ENCODE measurements around the gene DDX17.

Gene DDX17

GRCh38 chr22:38506118-38506962 lies at the start of gene DDX17:
Gene DDX17 (minus strand): TSS chr22:38506311.
- H3K4me1 ChIP-seq (ENCODE audit: control insufficient read depth in 1 of 2, insufficient read depth in 2 of 2, low read length in 2 of 2), result peaks cover 30% of the 10 kb centered on the region in 2 donors
- H3K27ac ChIP-seq (ENCODE audit: low read depth, low read length), result peak within 1 kb of the TSS; percentile 100
- no peaks in the 10 kb centered on the region for H3K9me3 ChIP-seq (ENCODE audit: control insufficient read depth in 1 of 2, low read length in 2 of 2)
- no peaks in the 10 kb centered on the region for H3K27me3 ChIP-seq (ENCODE audit: control insufficient read depth in 1 of 2, insufficient read depth in 2 of 2, low read length in 2 of 2)
- peak within 1 kb of the TSS; percentile 80 to 81 for H3K4me3 ChIP-seq (ENCODE audit: low read depth in 1 of 2, low read length in 2 of 2)
- H3K9ac ChIP-seq (ENCODE audit: low read depth in 1 of 2, low read length in 2 of 2), result peak within 1 kb of the TSS; percentile 99
- peaks cover 5 to 14% of the 10 kb centered on the region in 2 donors for H3K36me3 ChIP-seq (ENCODE audit: control insufficient read depth in 1 of 2, insufficient read depth in 2 of 2, low read length in 2 of 2)

- Histone ChIP-seq H3K27ac (ENCODE audit: low read depth, low read length) (no peak overlapping the region), H3K9me3 (ENCODE audit: control insufficient read depth in 1 of 2, low read length in 2 of 2) (no peaks in the 10 kb centered on the region), H3K36me3 (ENCODE audit: control insufficient read depth in 1 of 2, insufficient read depth in 2 of 2, low read length in 2 of 2) (no peaks in the 10 kb centered on the region), H3K27me3 (ENCODE audit: control insufficient read depth in 1 of 2, insufficient read depth in 2 of 2, low read length in 2 of 2) (no peaks in the 10 kb centered on the region), H3K4me1 (ENCODE audit: control insufficient read depth in 1 of 2, insufficient read depth in 2 of 2, low read length in 2 of 2) (no peaks in the 10 kb centered on the region), H3K9ac (ENCODE audit: low read depth in 1 of 2, low read length in 2 of 2) (no peak overlapping the region), H3K4me3 (ENCODE audit: low read depth in 1 of 2, low read length in 2 of 2) (no peak overlapping the region)
Observed at GRCh38 chr22:38554281-38554680, 48.2 kb upstream of the DDX17 start.

DNA sequence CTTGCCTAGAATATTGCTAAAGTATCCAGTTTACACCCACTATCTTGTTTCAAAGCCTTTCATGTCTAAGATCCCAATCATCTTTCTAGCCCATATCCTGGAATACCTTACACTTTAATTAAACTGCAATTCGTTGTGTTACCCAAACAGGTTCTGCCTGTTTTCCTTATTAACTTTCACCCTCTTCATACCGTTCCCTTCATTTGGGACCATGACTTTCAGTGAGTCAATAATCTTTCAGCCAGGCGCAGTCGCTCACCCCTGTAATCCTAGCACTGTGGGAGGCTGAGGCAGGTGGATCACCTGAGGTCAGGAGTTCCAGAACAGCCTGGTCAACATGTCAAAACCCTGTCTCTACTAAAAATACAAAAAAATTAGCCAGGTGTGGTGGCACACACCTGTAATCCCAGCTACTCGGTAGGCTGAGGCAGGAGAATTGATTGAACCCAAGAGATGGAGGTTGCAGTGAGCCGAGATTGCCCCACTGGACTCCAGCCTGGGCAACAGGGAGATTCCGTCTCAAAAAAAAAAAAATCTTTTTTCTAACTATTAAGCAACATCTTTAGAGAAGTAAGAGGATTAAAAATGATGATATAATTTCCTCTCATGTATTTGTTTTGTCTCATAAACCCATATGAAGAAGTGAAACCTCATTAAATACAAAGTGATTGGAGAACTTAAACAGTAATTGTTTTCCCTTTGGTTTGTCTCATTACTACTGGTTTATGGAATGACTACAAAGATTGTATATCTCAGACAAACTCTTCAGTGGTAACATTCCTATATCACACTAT lies 43.2 kb upstream of the DDX17 start:
- H3K4me3 ChIP-seq (ENCODE audit: low read depth in 1 of 2, low read length in 2 of 2), result no peak overlapping the region
- no peak overlapping the region for H3K27ac ChIP-seq (ENCODE audit: low read depth, low read length)
- peaks cover 0 to 2% of the 10 kb centered on the region in 2 donors for H3K9me3 ChIP-seq (ENCODE audit: control insufficient read depth in 1 of 2, low read length in 2 of 2)
- H3K27me3 ChIP-seq (ENCODE audit: control insufficient read depth in 1 of 2, insufficient read depth in 2 of 2, low read length in 2 of 2), result no peaks in the 10 kb centered on the region
- H3K4me1 ChIP-seq (ENCODE audit: control insufficient read depth in 1 of 2, insufficient read depth in 2 of 2, low read length in 2 of 2), result no peaks in the 10 kb centered on the region
- H3K36me3 ChIP-seq (ENCODE audit: control insufficient read depth in 1 of 2, insufficient read depth in 2 of 2, low read length in 2 of 2), result no peaks in the 10 kb centered on the region
- no peak overlapping the region for H3K9ac ChIP-seq (ENCODE audit: low read depth in 1 of 2, low read length in 2 of 2)

- Histone ChIP-seq H3K27ac (ENCODE audit: low read depth, low read length) (no peak overlapping the region), H3K36me3 (ENCODE audit: control insufficient read depth in 1 of 2, insufficient read depth in 2 of 2, low read length in 2 of 2) (no peaks in the 10 kb centered on the region), H3K9me3 (ENCODE audit: control insufficient read depth in 1 of 2, low read length in 2 of 2) (peaks cover 0 to 14% of the 10 kb centered on the region in 2 donors), H3K27me3 (ENCODE audit: control insufficient read depth in 1 of 2, insufficient read depth in 2 of 2, low read length in 2 of 2) (no peaks in the 10 kb centered on the region), H3K4me3 (ENCODE audit: low read depth in 1 of 2, low read length in 2 of 2) (no peak overlapping the region), H3K9ac (ENCODE audit: low read depth in 1 of 2, low read length in 2 of 2) (no peak overlapping the region), H3K4me1 (ENCODE audit: control insufficient read depth in 1 of 2, insufficient read depth in 2 of 2, low read length in 2 of 2) (no peaks in the 10 kb centered on the region)
Observed at GRCh38 chr22:38540701-38541100, 34.6 kb upstream of the DDX17 start.

DNA sequence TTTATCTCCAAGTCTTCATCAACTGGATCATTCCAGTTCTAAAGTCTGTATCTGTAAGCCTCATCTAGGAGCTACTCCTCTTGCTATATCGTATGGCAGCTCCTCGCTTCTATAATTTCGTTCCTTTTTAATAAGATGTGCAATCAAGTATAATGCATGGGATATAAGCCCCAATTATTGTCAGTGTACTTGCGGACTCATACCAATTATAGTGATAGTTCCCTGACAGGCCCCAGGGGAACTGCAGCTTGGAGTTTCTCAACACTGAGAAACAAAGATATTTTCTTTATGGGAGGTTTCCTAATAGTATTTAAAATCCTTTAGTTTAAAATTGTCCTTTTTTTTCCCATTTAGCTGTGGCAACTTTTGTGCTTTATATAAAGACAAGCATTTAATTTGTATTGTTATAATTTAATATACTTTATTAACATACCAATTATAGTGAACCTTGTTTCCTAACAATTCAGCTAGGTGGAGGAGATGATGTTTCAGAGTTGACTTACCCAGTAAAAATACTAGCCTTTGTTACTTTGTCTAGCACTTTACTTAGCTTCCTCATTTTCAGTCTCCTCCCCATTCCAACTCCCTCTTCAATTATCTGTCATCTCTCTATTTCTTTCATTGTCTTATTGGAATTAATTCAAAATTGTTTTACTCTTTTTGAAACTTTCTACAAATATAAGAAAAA lies 25.3 kb upstream of the DDX17 start:
- no peak overlapping the region for H3K4me3 ChIP-seq (ENCODE audit: low read depth in 1 of 2, low read length in 2 of 2)
- H3K27me3 ChIP-seq (ENCODE audit: control insufficient read depth in 1 of 2, insufficient read depth in 2 of 2, low read length in 2 of 2), result no peaks in the 10 kb centered on the region
- H3K9ac ChIP-seq (ENCODE audit: low read depth in 1 of 2, low read length in 2 of 2), result no peak overlapping the region
- no peaks in the 10 kb centered on the region for H3K9me3 ChIP-seq (ENCODE audit: control insufficient read depth in 1 of 2, low read length in 2 of 2)
- H3K36me3 ChIP-seq (ENCODE audit: control insufficient read depth in 1 of 2, insufficient read depth in 2 of 2, low read length in 2 of 2), result no peaks in the 10 kb centered on the region
- no peak overlapping the region for H3K27ac ChIP-seq (ENCODE audit: low read depth, low read length)
- no peaks in the 10 kb centered on the region for H3K4me1 ChIP-seq (ENCODE audit: control insufficient read depth in 1 of 2, insufficient read depth in 2 of 2, low read length in 2 of 2)

DNA sequence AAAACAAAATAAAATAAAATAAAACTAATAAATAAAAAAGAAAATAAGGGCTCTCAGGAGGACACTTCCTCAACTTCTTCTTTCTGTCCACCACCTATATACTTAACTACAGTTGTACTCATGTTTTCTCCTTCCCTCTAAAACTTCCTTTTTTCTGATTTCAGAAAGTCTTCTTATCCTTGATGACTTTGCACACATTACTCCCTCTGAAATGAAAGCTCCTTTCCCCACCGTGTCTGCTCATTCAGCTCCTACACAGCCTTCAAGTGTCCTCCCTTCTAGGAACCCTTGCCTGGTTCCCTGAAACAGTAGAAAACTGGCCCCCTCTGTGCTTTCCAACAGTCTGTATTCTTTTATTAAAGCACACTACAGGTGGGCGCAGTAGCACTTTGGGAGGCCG lies 18.3 kb upstream of the DDX17 start:
- Histone ChIP-seq H3K36me3 (ENCODE audit: control insufficient read depth in 1 of 2, insufficient read depth in 2 of 2, low read length in 2 of 2) (no peaks in the 10 kb centered on the region), H3K27me3 (ENCODE audit: control insufficient read depth in 1 of 2, insufficient read depth in 2 of 2, low read length in 2 of 2) (no peaks in the 10 kb centered on the region), H3K9me3 (ENCODE audit: control insufficient read depth in 1 of 2, low read length in 2 of 2) (no peaks in the 10 kb centered on the region), H3K4me1 (ENCODE audit: control insufficient read depth in 1 of 2, insufficient read depth in 2 of 2, low read length in 2 of 2) (no peaks in the 10 kb centered on the region), H3K27ac (ENCODE audit: low read depth, low read length) (no peak overlapping the region), H3K4me3 (ENCODE audit: low read depth in 1 of 2, low read length in 2 of 2) (no peak overlapping the region), H3K9ac (ENCODE audit: low read depth in 1 of 2, low read length in 2 of 2) (no peak overlapping the region)

DNA sequence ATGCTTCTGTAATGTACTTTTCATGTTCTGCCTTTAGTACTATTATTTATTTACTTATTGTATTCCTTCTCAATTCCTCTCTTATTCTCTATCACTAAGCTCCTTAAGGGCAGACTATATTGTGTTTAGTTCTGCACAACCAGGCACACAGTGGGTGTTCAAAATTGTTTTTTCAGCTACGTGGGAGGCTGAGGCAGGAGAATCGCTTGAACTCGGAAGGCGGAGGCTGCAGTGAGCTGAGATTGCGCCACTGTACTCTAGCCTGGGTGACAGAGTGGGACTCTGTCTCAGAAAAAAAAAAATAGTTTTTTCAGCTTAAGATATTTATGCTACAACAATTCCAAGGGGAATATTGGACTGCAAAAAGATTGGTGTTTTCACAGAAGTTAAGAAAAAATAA lies 17.4 kb upstream of the DDX17 start:
- no peak overlapping the region for H3K4me3 ChIP-seq (ENCODE audit: low read depth in 1 of 2, low read length in 2 of 2)
- no peaks in the 10 kb centered on the region for H3K9me3 ChIP-seq (ENCODE audit: control insufficient read depth in 1 of 2, low read length in 2 of 2)
- H3K27ac ChIP-seq (ENCODE audit: low read depth, low read length), result no peak overlapping the region
- no peaks in the 10 kb centered on the region for H3K4me1 ChIP-seq (ENCODE audit: control insufficient read depth in 1 of 2, insufficient read depth in 2 of 2, low read length in 2 of 2)
- no peak overlapping the region for H3K9ac ChIP-seq (ENCODE audit: low read depth in 1 of 2, low read length in 2 of 2)
- no peaks in the 10 kb centered on the region for H3K27me3 ChIP-seq (ENCODE audit: control insufficient read depth in 1 of 2, insufficient read depth in 2 of 2, low read length in 2 of 2)
- no peaks in the 10 kb centered on the region for H3K36me3 ChIP-seq (ENCODE audit: control insufficient read depth in 1 of 2, insufficient read depth in 2 of 2, low read length in 2 of 2)

DNA sequence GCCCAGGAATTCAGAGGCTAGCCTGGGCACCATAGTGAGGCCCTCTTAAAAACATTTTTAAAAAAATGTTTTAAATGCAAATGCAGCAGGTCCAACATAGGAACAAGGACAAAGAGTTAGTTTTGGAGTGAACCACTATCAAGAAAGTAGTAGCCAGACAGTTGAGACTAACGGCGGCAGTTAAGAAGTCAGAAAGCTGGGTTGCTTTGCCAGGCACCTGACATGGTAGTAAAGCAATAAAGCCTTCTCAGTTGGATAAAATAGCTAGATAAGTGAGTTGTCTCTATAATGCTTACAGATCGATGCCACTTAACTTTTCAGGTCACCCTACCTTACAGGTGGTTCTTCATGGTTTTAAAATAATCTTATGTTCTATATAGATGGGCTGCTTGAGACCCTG lies 16.9 kb upstream of the DDX17 start:
- Histone ChIP-seq H3K4me1 (ENCODE audit: control insufficient read depth in 1 of 2, insufficient read depth in 2 of 2, low read length in 2 of 2) (no peaks in the 10 kb centered on the region), H3K4me3 (ENCODE audit: low read depth in 1 of 2, low read length in 2 of 2) (no peak overlapping the region), H3K9me3 (ENCODE audit: control insufficient read depth in 1 of 2, low read length in 2 of 2) (no peaks in the 10 kb centered on the region), H3K9ac (ENCODE audit: low read depth in 1 of 2, low read length in 2 of 2) (no peak overlapping the region), H3K36me3 (ENCODE audit: control insufficient read depth in 1 of 2, insufficient read depth in 2 of 2, low read length in 2 of 2) (no peaks in the 10 kb centered on the region), H3K27ac (ENCODE audit: low read depth, low read length) (no peak overlapping the region), H3K27me3 (ENCODE audit: control insufficient read depth in 1 of 2, insufficient read depth in 2 of 2, low read length in 2 of 2) (no peaks in the 10 kb centered on the region)

- Histone ChIP-seq H3K36me3 (ENCODE audit: control insufficient read depth in 1 of 2, insufficient read depth in 2 of 2, low read length in 2 of 2) (no peaks in the 10 kb centered on the region), H3K4me1 (ENCODE audit: control insufficient read depth in 1 of 2, insufficient read depth in 2 of 2, low read length in 2 of 2) (no peaks in the 10 kb centered on the region), H3K9ac (ENCODE audit: low read depth in 1 of 2, low read length in 2 of 2) (no peak overlapping the region), H3K4me3 (ENCODE audit: low read depth in 1 of 2, low read length in 2 of 2) (no peak overlapping the region), H3K27me3 (ENCODE audit: control insufficient read depth in 1 of 2, insufficient read depth in 2 of 2, low read length in 2 of 2) (no peaks in the 10 kb centered on the region), H3K9me3 (ENCODE audit: control insufficient read depth in 1 of 2, low read length in 2 of 2) (no peaks in the 10 kb centered on the region), H3K27ac (ENCODE audit: low read depth, low read length) (no peak overlapping the region)
Observed at GRCh38 chr22:38519453-38520250, 13.5 kb upstream of the DDX17 start.

Measured in duodenal mucosa (tissue), 2 donors.